Activated CD4-positive, alpha-beta T cell treated with anti-CD3 and anti-CD28 coated beads for 1 hour (primary cell): ENCODE measurements around the gene PLIN4.
A peak's percentile ranks its signal among the peaks of the same experiment; 100 is the strongest.
"Not testable (repeated sequence)": the region's sequence is repeated elsewhere in the genome, so short reads cannot be mapped to it uniquely, and the experiment has no call there.

Experiments used
- DNase-seq: peaks from one replicate; pipeline ENCODE4 v3.0.0-alpha.2; 2020

The PLIN4 gene

GRCh38 chr19:4547303-4548237 lies 29.3 kb upstream of the PLIN4 start:
- no peak for DNase-seq

GRCh38 chr19:4543842-4544647 lies 25.8 kb upstream of the PLIN4 start:
- no peak for DNase-seq

DNA sequence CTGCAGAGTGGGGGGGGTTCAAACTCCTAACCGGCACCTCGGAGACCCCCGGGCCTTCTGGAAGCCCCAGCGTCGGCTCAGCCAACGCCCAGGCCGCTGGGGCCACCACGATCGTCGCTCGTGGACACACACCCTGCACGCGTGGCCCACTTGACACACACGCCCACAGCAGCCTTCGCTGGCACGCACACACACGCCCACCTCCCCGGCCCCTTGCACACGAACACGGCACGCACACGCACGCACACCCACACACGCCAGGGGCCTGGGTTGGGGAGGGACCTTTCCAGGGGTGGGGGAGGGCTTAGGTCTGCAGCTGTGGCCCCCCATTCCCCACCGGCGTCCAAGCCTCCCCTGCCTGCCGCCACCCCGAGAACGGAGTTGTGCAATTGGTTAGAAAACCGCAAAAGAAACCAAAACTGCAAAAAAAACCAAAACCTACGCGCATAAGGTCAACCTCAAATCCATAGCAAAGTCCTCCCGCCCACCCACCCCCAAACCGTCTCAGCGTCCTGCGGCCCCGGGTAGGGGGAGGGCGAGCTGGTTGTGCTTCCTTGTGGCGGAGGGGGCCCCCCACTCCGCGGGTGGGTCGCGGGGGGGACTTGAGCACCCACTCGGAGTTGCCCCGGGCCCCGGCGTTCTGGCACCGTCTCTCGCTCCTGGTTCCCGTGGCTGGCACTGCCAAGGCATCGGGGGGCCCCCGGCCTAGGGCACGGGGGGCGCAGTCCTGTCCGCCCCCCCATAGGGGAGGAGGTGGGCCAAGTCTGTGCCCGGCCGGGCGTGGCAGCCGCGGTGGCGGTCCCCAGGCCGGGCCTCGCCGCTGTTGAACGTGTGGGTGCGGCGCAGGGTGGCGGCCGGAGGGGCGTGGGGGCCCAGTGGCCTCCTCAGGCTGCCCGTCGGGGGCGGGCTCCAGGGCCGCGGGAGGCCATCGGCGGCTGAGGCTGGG lies 24.9 kb upstream of the PLIN4 start:
- DNase-seq = no peak

- DNase-seq = not testable (repeated sequence)
Measured at GRCh38 chr19:4541806-4542145, 23.5 kb upstream of the PLIN4 start.

- no peak for DNase-seq
Measured at GRCh38 chr19:4541114-4541805, 23.0 kb upstream of the PLIN4 start.

DNA sequence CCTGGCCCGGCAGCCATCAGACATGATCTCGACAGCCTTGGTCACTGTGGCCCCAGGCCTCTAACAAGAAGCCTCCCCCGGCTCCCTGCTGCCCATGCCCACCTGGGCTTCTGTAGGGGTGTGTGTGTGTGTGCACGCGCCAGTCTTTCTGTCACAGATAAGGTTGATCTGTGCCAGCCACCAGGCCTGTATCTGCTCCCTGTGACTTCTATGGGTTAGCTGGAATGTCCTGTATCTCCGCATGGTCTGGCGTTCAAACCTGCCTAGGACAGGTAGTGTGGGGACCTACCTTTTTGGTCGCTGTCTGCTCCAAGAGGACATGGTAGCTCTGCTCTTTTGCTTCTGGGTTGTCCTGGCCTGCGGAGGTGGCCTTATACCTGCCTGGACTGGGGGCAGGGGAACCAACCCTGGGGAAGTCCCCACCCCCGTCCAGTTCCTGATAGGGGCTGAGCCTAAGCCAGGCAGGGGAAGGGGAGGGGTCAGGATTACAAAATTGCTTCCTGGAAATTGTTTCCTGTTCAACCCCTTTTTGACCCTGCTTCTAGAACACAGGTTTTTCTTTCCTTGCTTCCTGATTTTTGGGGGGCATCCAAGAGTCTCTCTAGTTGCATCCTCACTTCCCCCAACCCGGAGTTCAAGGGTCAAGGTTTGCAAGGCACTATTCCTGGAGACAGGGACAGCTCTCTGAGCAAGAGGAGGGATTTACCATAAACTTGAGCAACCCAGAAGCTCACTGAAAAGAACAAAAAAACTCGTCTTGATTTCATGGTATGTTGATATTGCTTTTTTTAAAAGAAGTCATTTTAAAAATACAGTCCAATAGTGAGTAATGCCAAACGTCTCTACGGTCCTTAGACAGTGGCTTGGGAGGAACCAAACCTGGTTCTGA lies 21.7 kb upstream of the PLIN4 start, which contains the start of gene LRG1:
Gene LRG1, minus strand, starts transcription at position 344 of the 889 bp plus-strand sequence. Its CDS starts 23 bp downstream, at position 321.
- no peak for DNase-seq

DNA sequence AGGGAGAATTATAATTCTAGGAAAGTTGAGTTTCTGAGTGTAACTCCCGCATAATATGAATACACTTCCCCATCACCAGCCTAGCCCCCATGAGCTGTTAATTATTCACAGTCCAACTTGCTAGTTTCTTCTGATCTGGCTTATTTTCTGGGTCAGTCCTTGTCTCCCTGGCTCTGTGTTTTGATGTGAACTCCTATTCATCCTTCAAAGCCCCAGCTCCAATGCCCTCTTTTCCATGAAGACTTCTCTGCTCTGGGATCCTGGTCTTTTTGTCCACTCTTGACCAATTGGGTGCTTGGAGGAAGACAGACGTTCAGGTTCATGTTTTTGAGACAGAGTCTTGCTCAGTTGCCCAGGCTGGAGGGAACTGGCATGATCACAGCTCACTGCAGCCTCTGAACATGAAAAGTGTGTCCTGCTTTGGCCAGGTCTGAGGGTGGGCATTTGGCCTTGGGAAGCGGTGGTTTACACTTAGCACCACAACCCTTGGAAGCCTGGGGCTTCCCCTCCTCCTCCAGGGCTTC lies 20.9 kb upstream of the PLIN4 start:
- no peak for DNase-seq

DNA sequence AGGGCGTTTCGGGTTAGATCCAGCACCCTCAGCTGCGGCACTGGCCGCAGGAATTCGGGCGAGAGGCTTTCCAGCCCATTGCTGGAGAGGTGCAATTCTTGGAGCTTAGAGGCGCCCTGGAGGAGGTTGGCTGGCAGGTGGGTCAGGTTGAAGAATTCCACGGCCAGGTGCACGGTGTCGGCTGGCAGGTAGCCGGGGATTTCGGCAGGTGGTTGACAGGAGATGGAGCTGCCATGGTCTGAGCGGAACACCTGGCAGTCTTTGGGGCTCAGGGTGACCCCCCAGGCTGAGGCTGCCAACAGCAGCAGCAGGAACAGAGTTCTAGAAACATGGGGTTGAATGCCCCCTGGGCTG lies 20.3 kb upstream of the PLIN4 start:
- no peak for DNase-seq

- no peak for DNase-seq
Measured at GRCh38 chr19:4537953-4538600, 19.8 kb upstream of the PLIN4 start.

- DNase-seq = no peak
Measured at GRCh38 chr19:4536798-4537197, 18.5 kb upstream of the PLIN4 start.

DNA sequence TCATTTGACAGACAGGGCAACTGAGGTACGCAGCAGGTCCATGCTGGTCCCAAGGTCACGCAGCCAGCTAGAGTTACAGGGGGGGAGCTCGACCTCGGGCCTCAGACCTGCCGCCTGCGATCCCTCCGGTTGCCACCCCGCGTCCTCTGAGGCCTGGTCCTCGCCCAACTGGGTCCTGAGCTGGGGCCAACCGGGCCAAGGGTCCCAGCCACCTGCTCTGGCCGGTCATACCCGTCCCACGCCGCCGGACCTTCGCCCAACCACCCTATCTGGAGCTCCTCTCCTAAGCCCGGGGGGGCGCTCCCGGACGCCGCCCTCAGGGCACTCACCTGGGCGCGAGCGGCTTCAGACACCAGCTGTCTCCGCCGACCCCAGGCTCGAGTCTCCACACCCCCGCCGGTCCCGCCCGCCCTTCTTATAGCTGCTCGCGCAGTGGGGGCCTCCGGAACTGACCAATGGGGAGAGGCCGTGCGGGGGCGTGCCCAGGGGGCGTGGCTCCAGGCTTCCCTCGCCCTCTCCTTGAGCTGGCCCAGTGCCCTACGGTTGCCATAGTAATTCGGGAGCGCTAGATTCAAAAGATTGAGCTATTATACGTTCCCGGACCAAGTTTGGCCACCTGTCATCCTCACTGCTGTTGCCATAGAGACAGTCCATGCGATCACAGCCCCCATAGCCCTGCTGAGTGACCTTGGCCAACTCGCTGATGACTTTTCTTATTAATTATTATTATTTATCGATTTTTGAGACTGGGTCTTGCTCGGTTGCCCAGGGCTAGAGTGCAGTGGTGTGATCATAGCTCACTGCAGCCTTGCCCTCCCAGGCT lies 16.8 kb upstream of the PLIN4 start, which contains the start of gene PLIN5:
Gene PLIN5, minus strand, starts transcription at position 389 of the 823 bp plus-strand sequence. CDS start 1,150 bp downstream, outside the sequence.
- DNase-seq = peak; percentile 17

- no peak for DNase-seq
Measured at GRCh38 chr19:4533835-4534424, 15.6 kb upstream of the PLIN4 start.

GRCh38 chr19:4533334-4533733 lies 15.0 kb upstream of the PLIN4 start:
- no peak for DNase-seq

GRCh38 chr19:4531562-4532165 lies 13.4 kb upstream of the PLIN4 start:
- no peak for DNase-seq

GRCh38 chr19:4529924-4530522 lies 11.7 kb upstream of the PLIN4 start:
- DNase-seq = no peak

DNA sequence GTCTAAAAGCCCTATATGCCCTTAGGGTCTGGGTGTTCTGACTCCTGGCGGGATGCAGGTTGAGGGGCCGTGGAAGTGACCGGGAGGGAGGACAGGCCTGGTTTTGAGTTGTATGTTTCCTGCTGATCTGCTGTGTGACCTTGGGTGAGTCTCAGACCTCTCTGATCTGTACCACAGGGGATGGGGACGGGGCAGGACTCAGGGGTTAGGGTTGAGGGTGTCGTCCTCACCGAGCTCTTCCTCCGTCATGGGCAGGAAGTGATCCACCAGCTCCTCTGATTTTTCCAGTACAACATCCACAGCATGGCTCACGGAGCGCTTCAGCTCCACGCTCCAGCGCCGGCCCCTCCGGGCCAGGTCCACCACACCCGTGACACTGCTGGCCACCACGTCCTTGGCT lies 10.6 kb upstream of the PLIN4 start:
- DNase-seq = no peak

- not testable (repeated sequence) for DNase-seq
Measured at GRCh38 chr19:4527377-4527776, 9.1 kb upstream of the PLIN4 start.

DNA sequence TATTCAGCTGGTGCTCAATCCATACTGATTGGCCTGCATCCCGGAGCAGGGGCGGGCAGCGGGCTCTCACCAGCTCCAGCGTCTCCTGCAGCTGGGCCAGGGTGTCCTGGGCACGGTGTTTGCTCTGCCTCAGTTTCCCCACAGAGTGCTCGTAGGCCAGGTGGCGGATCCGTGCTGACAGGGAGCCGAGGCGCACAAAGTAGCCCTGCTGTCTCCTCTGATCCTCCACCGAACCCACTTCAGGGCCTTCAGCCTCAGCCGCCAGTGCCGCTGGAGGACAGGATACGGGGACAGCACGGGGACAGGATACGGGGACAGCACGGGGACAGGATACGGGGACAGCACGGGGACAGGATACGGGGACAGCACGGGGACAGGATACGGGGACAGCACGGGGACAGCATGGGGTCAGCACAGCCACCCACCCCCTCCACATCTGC lies 7.3 kb upstream of the PLIN4 start:
- DNase-seq = no peak
